Endothelial cell of umbilical vein (primary cell): ENCODE measurements around the gene NARS2. TPM values are rescaled to one million over a fixed set of nuclear protein-coding genes. Genes with fewer than 3 reads are reported as not detected.
A peak's percentile ranks its signal among the peaks of the same experiment; 100 is the strongest.

ENCODE experiments used
- BruUV-seq: library from RNA; stranded (reverse); fragments of 400-500 nt; replicated peaks from 2 replicates; lab custom pipeline; 2021; lab: Mats Ljungman, UMichigan
- CTCF ChIA-PET: fragments of 300-600, 350-600 bp; sonication (Branson Sonifier 250); formaldehyde crosslinking; loops from one replicate; lab custom pipeline; 2021; ENCODE audit warnings: antibody characterized with exemption, inconsistent platforms; lab: Charles Lee
- POLR2A ChIA-PET: fragments of 300-600, 350-600 bp; sonication (Branson Sonifier 250); formaldehyde crosslinking; loops from one replicate; lab custom pipeline; 2021; ENCODE audit warnings: antibody characterized with exemption, inconsistent platforms; lab: Charles Lee
- DNase-seq: peaks from one replicate; pipeline ENCODE4 v3.0.0-alpha.2; 2011; ENCODE audit warnings: low read depth, low spot score
- FAIRE-seq: peaks from 2 replicates; lab custom pipeline; 2011; peaks lifted over from hg19 to GRCh38; lab: Jason Lieb, UNC
- H2AFZ ChIP-seq: 2 replicates; pipeline ENCODE4 v1.6.0; 2012; ENCODE audit warnings: low read depth, low read length, control low read depth, inconsistent platforms
- H3K27ac ChIP-seq: 2 replicates; pipeline ENCODE4 v1.5.1; 2011; ENCODE audit warnings: low read depth, mild to moderate bottlenecking, control low read depth, low read length, moderate library complexity; ENCODE audit not compliant: insufficient read depth
- H3K27me3 ChIP-seq, 2 experiments: 2 replicates each; pipeline versions ENCODE4 v1.6.0 to v1.6.1; 2011; ENCODE audit warnings: low read length in 2 of 2, mixed read lengths in 1 of 2; ENCODE audit not compliant: control insufficient read depth in 2 of 2, insufficient read depth in 2 of 2
- H3K36me3 ChIP-seq, 2 experiments: 2 replicates in 1 of 2; 3 replicates in 1 of 2; pipeline ENCODE4 v1.5.1; 2011; ENCODE audit warnings: low read length in 2 of 2, mild to moderate bottlenecking in 1 of 2, moderate library complexity in 1 of 2; ENCODE audit not compliant: control insufficient read depth in 2 of 2, insufficient read depth in 2 of 2; ENCODE audit errors: extremely low read depth in 1 of 2
- H3K4me1 ChIP-seq: 3 replicates; pipeline ENCODE4 v1.5.1; 2011; ENCODE audit warnings: mild to moderate bottlenecking, low read length; ENCODE audit not compliant: control insufficient read depth, insufficient read depth; ENCODE audit errors: extremely low read depth
- H3K4me2 ChIP-seq: 2 replicates; pipeline ENCODE4 v1.6.1; 2011; ENCODE audit warnings: low read length, control low read depth, mixed read lengths; ENCODE audit not compliant: insufficient read depth
- H3K4me3 ChIP-seq, 3 experiments: fragments of 200-600 bp in 1 of 3; sonication (generic), shearing (Covaris generic) in 1 of 3; replicated peaks in 1 of 3; 2 replicates each; pipeline ENCODE4 v1.5.1; 2011 to 2016; ENCODE audit warnings: control low read depth in 3 of 3, low read length in 3 of 3, mild to moderate bottlenecking in 2 of 3, inconsistent platforms in 1 of 3, low read depth in 1 of 3, moderate library complexity in 1 of 3; ENCODE audit not compliant: insufficient read depth in 1 of 3
- H3K79me2 ChIP-seq: 2 replicates; pipeline ENCODE4 v1.6.0; 2012; ENCODE audit warnings: low read length, inconsistent platforms; ENCODE audit not compliant: control insufficient read depth, insufficient read depth
- H3K9ac ChIP-seq: replicated peaks from 2 replicates; pipeline ENCODE3; 2011; ENCODE audit warnings: low read length, control low read depth; ENCODE audit not compliant: insufficient read depth; ENCODE audit errors: extremely low read depth
- H3K9me1 ChIP-seq: replicated peaks from 3 replicates; pipeline ENCODE4 v1.6.0; 2011; ENCODE audit warnings: mild to moderate bottlenecking, low read length; ENCODE audit not compliant: control insufficient read depth, insufficient read depth; ENCODE audit errors: extremely low read depth
- H3K9me3 ChIP-seq: replicated peaks from 2 replicates; pipeline ENCODE4 v1.5.1; 2012; ENCODE audit warnings: low read length, inconsistent platforms; ENCODE audit not compliant: control insufficient read depth, insufficient read depth
- H4K20me1 ChIP-seq: replicated peaks from 2 replicates; pipeline ENCODE3; 2011; ENCODE audit warnings: mild to moderate bottlenecking, low read length; ENCODE audit not compliant: control insufficient read depth, insufficient read depth; ENCODE audit errors: extremely low read depth
- FOS ChIP-seq: IDR thresholded peaks from 2 replicates; pipeline ENCODE4 v1.6.1; 2011; ENCODE audit warnings: mild to moderate bottlenecking, low read length, moderate library complexity, borderline replicate concordance; ENCODE audit not compliant: insufficient read depth
- GATA2 ChIP-seq: IDR thresholded peaks from 2 replicates; pipeline ENCODE4 v1.7.0; 2011; ENCODE audit warnings: low read depth, mild to moderate bottlenecking, moderate library complexity, mixed read lengths, low read length; ENCODE audit not compliant: insufficient read length, insufficient read depth
- POLR2A ChIP-seq: IDR thresholded peaks from 2 replicates; pipeline ENCODE4 v1.6.1; 2012; ENCODE audit warnings: low read depth, mild to moderate bottlenecking, control low read depth, low read length
- POLR2AphosphoS5 ChIP-seq: IDR thresholded peaks from 2 replicates; pipeline ENCODE4 v1.6.1; 2012; ENCODE audit warnings: low read depth, mild to moderate bottlenecking, control low read depth, low read length, moderate library complexity; ENCODE audit not compliant: insufficient read depth
- dilution Hi-C: fragments of 300-500 bp; cut with MboI; formaldehyde crosslinking; loops from one replicate; pipeline ENCODE4 v1.15.0; 2019; ENCODE audit warnings: low sequenced_read_pairs; ENCODE audit not compliant: extremely low pct_ligation_motif_present
- intact Hi-C: fragments of 100-400 bp; cut with micrococcal nuclease; formaldehyde crosslinking; loops from one replicate; pipeline ENCODE4 v1.10.0; 2022
- polyA plus RNA-seq, 4 experiments: library from polyadenylated mRNA; depleted of rRNA in 3 of 4; stranded (reverse) in 3 of 4; unstranded in 1 of 4; fragments of >200 nt; gene quantifications; 2 replicates each; pipeline versions ENCODE4 v1.2.1 to v1.2.3, GENCODE V29; 2011 to 2012; ENCODE audit warnings: missing spikeins in 1 of 4
- total RNA-seq: library from RNA; stranded (reverse); gene quantifications from 2 replicates; pipeline ENCODE4 v1.2.3, GENCODE V29; 2021

NARS2 gene
- total and polyA plus RNA-seq, 2 donors (not counting 3 experiments of a cell fraction or from before 2014, with no cell fraction given): 6.9 to 16.7 TPM

DNA sequence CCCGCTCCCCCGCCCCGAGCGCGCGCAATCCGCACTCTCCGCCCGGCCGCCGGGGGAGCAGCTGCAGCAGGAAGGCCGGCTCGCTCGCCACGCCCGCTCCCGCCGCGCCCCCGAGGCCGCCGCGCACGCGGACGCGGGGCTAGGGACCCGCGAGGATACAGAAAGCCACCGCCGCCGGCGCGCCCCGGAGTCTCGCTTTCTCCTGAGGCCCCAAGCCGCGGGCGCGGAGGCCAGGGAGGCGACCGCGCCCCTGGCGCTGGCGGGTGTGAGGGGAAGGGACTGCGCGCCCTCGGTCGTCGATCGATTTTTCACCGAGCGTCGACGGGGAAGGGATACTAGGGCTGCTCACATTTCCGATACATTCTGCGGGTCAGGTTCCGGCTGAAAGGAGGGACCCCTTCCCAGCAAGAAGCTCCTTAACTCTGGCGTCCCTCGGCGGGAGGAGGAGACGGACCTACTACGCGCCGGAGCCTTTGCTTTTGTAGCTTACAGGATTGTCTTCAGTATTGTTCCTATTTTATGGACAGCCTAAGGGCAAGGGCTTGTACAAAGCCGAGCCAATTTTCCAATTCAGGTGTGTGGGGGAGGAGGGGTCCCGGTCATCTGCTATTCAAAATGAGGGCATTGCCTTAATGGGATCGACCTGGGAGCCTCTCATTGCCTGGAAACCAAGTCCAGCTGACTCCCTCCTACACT lies 156.6 kb downstream of the NARS2 start:
- TSS peak; percentile 48 for BruUV-seq
- no peaks in the 10 kb centered on the region for H4K20me1 ChIP-seq
- H3K4me1 ChIP-seq: peaks cover 46% of the 10 kb centered on the region
- H3K27me3 ChIP-seq: no peaks in the 10 kb centered on the region
- peaks cover 25% of the 10 kb centered on the region for H3K79me2 ChIP-seq
- peak overlapping the region; percentile 70 for H3K9ac ChIP-seq
- H3K36me3 ChIP-seq: no peaks in the 10 kb centered on the region
- H2AFZ ChIP-seq: peak overlapping the region; percentile 4
- H3K4me3 ChIP-seq: peak overlapping the region; percentile 32 to 91 (median 42)
- no peaks in the 10 kb centered on the region for H3K9me3 ChIP-seq
- dilution Hi-C loops: no loop called here
- DNase-seq (peak; percentile 73), FAIRE-seq (peak; percentile 59)
- CTCF ChIA-PET: interaction anchor here (1.0 to 8.8 kb wide), 9 partner anchors 12 to 268 kb away, joined by 3 to 190 read pairs (median 4); no protein-coding TSS in a partner anchor
- peak overlapping the region; percentile 80 for H3K4me2 ChIP-seq
- H3K27ac ChIP-seq: peak overlapping the region; percentile 83
- POLR2A ChIA-PET: interaction anchor here (0.8 to 1.0 kb wide), 3 partner anchors 146 to 229 kb away, joined by 3 read pairs; partner anchors contain the start of genes KCTD21 and USP35
- no peaks in the 10 kb centered on the region for H3K9me1 ChIP-seq
- TF ChIP-seq POLR2AphosphoS5 (peak; percentile 83), GATA2 (no peak), POLR2A (peak; percentile 81)
- intact Hi-C loops: loop anchor here (2.0 to 5.0 kb wide), 5 partner anchors 66 to 596 kb away; partner anchors contain the start of genes AAMDC, ALG8, KCTD21 and NDUFC2

- Histone ChIP-seq H2AFZ (peak within 1 kb of the TSS; percentile 38), H3K36me3 (no peaks in the 10 kb centered on the region), H3K27me3 (no peaks in the 10 kb centered on the region), H3K9me3 (no peaks in the 10 kb centered on the region), H3K27ac (peak within 1 kb of the TSS; percentile 91), H3K79me2 (peaks cover 32% of the 10 kb centered on the region), H3K4me3 (peak within 1 kb of the TSS; percentile 40 to 91 (median 75)), H3K9me1 (no peaks in the 10 kb centered on the region), H3K4me2 (peak within 1 kb of the TSS; percentile 89), H3K4me1 (peaks cover 46% of the 10 kb centered on the region), H4K20me1 (no peaks in the 10 kb centered on the region), H3K9ac (peak within 1 kb of the TSS; percentile 99)
- CTCF ChIA-PET: interaction anchor here (0.6 to 8.8 kb wide), 13 partner anchors 12 to 268 kb away, joined by 3 to 190 read pairs (median 4); no protein-coding TSS in a partner anchor
- TF ChIP-seq POLR2A (peak; percentile 60), FOS (no peak)
- intact Hi-C loops: loop anchor here (2.0 to 5.0 kb wide), 5 partner anchors 65 to 595 kb away; partner anchors contain the start of genes AAMDC, ALG8, KCTD21 and NDUFC2
- dilution Hi-C loops: no loop called here
- peak; percentile 16 for DNase-seq
- POLR2A ChIA-PET: interaction anchor here (1.6 to 1.9 kb wide), 2 partner anchors 143 to 147 kb away, joined by 6 to 10 read pairs; no protein-coding TSS in a partner anchor
- no TSS peak for BruUV-seq
- FAIRE-seq: no peak
These were observed 157.3 kb downstream of the NARS2 start, which contains the start of gene GAB2 for GRCh38 chr11:78417175-78417887. Gene GAB2 (minus strand): TSS chr11:78417820. CDS start chr11:78417720, 100 bp downstream.
